NCI-H2107 (cell line): Measurements from ENCODE around the gene PTPN5.

ENCODE experiments used
- DNase-seq: peaks from one replicate; lab custom pipeline; 2025; lab: John Stamatoyannopoulos, UW

PTPN5 gene

DNA sequence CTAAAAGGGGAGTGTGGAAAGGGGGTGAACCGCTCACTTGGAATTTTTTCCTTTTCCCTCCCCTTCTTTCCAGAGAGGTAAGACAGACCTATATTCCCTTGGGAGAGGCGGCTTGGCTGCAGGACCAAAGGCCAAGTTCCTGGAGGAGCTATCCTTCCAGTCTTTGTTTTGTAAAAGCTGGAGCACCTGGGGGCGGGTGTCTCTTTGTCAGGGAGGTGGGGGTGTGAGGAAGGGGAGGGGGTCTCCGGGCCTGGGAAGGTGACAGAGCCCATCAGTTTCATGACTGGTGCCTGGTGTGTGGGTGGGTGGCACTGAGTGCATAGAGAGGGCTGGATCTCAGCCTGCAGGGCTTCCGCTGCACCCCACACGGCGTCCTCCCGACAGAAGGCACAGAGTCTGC, 18.5 kb downstream of the PTPN5 start:
- DNase-seq = no peak

- no peak for DNase-seq
Measured at GRCh38 chr11:18772211-18772610, 19.4 kb downstream of the PTPN5 start.

GRCh38 chr11:18771266-18772035, 20.1 kb downstream of the PTPN5 start:
- DNase-seq = no peak

DNA sequence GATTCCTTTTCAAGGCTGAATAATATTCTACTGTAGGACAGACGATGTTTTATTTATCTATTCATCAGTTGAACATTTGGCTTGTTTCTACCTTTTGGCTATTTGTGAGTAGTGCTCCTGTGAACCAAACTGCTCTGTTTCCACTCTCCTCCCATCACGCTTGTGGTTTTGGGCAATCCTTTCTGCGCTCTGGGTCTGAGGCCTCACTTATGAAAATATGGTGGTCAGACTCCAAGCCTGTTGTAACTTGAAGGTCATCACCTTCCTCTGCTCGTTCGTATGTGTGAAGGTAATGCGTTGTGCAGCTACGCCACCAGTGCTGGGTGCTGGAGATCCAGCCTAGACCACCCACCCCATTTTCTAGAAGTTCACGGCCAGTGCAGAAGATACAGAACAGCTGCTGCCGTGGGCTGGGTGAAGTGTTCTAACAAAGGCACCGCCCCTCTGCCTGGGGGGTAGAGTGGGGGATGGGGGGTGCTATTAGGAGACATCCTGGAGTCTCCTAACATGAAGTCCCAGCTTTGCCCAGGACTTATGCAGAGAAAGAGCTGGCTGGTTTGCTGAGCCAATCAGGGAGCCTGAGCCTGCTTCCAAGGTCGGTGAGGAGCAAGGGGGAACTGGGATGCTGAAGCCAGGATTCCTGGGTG, 21.0 kb downstream of the PTPN5 start:
- no peak for DNase-seq

- DNase-seq = no peak
Measured at GRCh38 chr11:18769802-18770456, 21.7 kb downstream of the PTPN5 start.

DNA sequence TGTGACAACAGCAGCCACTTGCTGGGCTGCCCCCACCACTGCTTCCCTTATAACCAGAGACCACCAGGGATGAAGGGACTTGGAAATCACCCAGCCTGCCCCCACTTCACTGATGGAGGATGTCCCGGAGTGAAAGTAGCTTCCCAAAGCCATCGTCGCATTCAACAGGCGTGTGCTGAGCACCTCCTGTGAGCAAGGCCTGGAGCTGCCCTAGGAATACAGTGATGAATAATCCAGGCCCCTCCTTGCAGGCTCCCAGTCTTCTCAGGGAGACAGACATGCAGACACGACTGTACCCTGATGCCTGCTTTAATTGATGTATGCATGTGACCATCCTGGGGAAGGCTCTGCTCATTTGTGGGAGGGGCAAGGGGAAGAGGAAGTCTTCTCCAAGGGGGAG, 22.6 kb downstream of the PTPN5 start:
- DNase-seq = no peak

GRCh38 chr11:18768472-18768901, 23.1 kb downstream of the PTPN5 start:
- no peak for DNase-seq

DNA sequence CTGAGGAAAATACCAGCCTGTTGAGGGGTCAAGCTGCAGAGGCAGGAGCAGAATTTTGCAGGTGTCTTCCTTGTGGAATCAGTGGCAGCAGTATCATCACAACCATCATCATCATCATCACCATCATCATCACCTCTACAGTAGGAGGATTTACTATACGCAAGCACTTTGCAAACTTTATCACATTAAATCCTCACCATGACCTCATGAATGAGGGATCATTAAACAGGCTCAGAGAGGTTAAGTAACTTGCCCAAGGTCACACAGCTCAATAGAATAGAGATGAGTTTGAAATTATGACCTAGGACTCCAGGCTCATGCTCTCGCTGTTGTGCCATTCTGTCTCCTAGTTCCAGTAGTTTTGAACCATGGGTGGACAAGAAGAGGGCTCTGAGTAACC, 25.6 kb downstream of the PTPN5 start:
- no peak for DNase-seq

DNA sequence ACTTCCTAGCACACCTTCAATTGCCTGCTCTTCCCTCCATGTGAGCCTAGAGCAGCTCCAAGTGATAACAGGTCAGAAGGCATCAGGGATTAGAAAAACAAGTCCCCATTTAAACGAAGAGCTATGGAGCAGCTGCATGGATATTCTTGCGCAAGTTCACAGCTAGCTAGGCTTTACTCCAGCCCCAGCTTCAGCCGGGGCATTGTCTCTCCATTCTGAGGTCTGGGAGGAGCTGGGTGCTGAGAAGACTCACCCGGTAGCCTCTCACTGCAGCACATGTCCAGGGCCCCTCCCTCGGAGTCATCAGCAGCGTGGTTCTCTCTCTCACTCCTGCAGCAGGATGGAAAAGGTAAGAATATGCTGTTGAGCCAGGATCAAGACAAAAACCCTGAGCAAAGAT, 26.0 kb downstream of the PTPN5 start:
- no peak for DNase-seq

- DNase-seq = no peak
Measured at GRCh38 chr11:18761741-18762140, 29.9 kb downstream of the PTPN5 start.

DNA sequence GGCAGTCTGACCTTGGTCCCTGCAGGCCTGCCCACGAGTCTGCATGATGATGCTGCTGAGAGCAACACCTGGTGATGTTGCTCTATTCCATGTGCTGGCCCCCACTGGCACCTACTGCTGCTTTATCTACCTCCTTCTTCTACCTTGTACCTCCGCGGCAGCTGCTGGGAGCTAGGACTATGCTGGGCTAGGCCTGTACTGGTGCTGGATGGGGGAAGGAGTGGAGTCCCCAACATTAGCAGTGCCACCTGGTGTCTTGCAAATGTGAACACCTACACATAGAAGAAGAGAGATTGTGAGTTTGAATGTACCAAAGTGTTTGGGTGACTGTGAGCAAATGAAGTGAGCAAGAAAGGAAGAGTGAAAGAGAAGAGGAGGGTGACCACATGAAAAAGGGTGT, 30.5 kb downstream of the PTPN5 start:
- DNase-seq = no peak

GRCh38 chr11:18757811-18758210, 33.8 kb downstream of the PTPN5 start:
- no peak for DNase-seq

GRCh38 chr11:18756889-18757288, 34.7 kb downstream of the PTPN5 start:
- DNase-seq = no peak

DNA sequence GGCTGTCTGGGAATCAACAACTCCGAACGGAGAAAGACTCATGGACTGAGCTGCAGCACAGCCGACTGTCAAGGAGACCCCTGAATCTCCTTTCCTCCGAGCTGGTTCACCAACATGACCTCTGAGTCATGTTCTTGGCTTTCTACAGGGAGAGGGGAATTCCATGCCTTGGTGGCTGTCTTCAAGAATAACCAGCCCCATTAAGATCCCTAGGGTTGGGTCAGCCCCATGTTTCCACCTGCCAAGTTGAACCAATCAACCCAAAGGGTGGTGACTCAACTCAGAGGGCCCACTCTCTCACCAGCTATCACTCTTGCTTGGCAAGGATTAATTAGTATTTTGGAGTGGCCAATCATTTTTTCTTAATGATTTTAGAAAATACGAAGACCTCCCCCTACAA, 37.3 kb downstream of the PTPN5 start:
- DNase-seq = no peak

DNA sequence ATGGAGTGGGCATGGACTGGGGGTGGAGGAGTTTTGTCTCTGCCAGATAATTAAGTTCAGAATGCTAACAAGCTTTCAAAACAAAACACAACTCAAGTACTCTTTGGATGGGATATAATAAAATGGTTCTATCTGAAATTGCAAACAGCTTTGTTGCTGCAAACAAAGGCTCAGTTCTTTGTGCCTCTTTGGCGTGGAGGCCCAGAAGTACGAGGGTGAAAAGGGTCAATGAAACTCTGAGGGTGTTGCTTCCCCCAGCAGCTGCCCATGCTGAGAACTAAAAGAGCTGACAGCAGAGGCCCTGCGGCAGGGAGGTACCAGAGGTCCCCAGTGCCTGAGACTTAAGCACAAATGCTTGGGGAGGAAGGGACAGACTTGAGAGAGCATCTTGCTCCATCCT, 39.1 kb downstream of the PTPN5 start:
- no peak for DNase-seq

- DNase-seq = no peak
Measured at GRCh38 chr11:18750944-18751343, 40.7 kb downstream of the PTPN5 start.

DNA sequence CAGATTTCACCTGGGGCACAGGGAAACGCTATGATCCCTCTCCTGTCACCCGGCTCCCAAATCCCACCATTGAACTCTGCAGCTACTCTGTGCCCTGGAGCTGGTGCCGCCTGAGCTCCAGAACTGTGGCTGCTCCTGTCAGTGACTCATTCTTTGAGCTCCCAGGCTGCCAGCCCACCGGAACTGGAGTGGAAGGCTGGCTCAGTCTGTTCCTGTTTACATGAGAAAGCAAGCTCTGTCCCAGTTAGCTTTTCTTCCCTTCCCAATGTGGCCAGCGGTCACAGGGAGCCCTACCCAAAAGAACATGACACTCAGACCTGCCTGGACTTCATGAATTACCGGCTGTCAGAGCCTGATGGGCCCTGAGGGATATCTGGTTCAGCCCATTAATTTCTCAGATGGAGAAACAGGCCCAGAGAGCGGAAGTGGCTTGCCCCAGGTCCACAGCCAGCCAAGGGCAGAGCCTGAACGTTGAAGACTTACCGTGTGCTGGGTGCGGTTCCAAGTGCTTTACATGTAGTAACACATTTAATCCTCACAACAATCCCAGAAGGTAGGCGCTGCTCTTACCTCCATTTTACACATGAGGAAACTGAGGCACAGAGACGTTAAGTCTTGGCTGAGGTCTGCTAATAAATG, 41.8 kb downstream of the PTPN5 start:
- no peak for DNase-seq

GRCh38 chr11:18748766-18749365, 42.7 kb downstream of the PTPN5 start:
- no peak for DNase-seq

DNA sequence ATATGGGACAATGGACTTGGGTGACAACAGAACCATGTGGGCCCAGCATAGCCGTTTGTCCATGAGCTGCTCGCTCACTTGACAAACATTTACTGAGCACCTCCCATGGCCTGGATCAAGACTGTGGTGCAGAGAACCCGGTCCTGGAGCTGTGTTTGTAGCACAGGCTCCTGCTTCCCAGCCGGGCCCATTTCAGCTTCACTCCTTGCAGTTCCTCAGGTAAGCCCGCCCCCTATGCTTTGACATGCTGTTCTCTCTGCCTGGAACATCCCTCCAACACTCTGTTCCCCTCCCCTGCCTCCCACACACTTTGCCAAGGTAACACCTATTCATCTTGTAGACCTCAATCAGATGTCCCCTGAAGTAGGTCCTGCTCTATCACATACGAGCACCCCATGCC, 46.3 kb downstream of the PTPN5 start:
- DNase-seq = no peak

DNA sequence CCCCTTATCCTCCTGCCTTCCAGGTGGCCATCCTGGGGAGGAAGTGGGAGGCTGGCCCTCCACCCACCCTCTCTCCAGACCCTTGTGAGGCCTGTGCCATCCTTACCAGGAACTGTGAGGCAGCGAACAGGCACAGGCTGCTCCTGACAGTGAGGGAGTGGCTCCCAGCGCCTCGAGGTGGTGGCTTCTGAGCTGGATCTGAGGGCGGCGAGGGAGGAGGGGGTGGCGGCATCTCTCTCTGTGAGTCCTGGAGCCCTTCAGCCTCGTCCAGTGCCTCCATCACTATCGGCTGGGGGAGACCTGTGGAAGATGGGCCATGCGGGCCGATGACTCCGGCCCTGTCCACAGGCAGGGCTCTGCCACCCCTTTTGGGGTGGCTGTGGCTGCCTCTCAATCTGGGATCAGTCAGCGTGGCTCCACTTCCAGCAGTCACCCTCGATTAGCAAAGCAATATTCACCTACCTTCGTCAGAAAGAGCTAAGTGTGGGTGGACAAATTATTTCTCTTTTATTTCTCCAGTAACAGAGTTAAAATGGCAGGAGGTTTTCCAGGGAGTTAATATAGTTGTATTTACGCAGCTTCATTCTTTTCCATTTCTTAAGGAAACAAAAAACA, 47.6 kb downstream of the PTPN5 start:
- no peak for DNase-seq

DNA sequence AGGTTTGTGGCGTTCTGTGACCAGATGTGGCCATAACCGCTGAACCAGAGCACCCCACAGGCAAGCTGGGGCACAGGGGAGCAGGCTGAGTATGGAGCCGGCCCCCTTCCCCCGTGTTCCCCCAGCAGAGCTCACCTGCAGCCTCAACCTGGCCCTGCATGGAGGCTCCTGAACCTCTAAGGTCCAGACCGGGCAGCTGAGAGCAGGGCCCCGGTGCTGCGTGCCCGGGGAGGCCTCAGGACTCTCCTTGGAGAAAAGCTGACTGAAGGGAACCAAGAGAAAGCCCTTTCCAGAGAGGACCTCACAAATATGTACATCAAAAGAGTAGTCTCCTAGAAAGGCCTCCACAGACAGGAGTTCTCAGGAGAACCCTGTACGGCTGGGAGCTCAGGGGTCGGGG, 48.2 kb downstream of the PTPN5 start:
- DNase-seq = no peak

DNA sequence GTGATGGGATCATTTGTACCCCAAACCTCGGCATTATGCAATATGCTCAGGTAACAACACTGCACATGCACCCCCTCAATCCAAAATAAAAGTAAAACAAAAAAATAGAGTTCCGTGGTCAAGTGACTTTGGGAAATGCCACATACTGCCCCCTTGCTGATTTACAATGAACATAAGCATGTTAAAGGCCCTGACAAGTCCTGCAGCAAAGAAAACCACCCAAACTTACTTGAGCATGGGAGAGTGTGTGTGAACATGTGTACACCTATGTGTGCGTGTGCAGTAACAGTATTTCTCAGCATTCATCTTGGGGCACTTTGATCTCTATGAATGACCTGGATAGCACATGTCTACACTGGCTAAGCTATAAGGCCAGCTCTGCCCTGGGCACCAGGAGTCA, 49.8 kb downstream of the PTPN5 start:
- DNase-seq = no peak
